Colonic mucosa (tissue), 4 donors: ENCODE measurements around the gene TARP.

Source experiments
- DNase-seq: peaks from one replicate; pipeline ENCODE4 v3.0.0-alpha.2; 2020
- H3K27ac ChIP-seq: fragments of 200-600 bp; one replicate; pipeline ENCODE4 v1.8.0; 2021
- H3K27me3 ChIP-seq: fragments of 200-600 bp; one replicate; pipeline ENCODE4 v1.8.0; 2021
- H3K36me3 ChIP-seq: fragments of 200-600 bp; one replicate; pipeline ENCODE4 v1.8.0; 2021
- H3K4me1 ChIP-seq: fragments of 200-600 bp; one replicate; pipeline ENCODE4 v1.8.0; 2021; ENCODE audit warnings: mild to moderate bottlenecking
- H3K4me3 ChIP-seq: fragments of 200-600 bp; one replicate; pipeline ENCODE4 v1.8.0; 2021
- H3K9ac ChIP-seq, 2 donors: one replicate each; pipeline ENCODE4 v1.7.0; 2013; ENCODE audit warnings: control low read depth in 2 of 2, low read depth in 2 of 2, low read length in 2 of 2
- H3K9me3 ChIP-seq: fragments of 200-600 bp; one replicate; pipeline ENCODE4 v1.8.0; 2021
- CTCF ChIP-seq: fragments of 200-600 bp; IDR thresholded peaks from one replicate; pipeline ENCODE4 v1.8.0; 2022; ENCODE audit warnings: antibody characterized with exemption, mild to moderate bottlenecking
- intact Hi-C: fragments of 100-400 bp; cut with DNase I; formaldehyde crosslinking; loops from one replicate; pipeline ENCODE4 v1.14.1; 2022
- donor health status: healthy.
- donor health status: DM: no; HTN: no; CAD: no.
- donor health status: DM: no; HTN: no; CAD: no.

TARP gene

GRCh38 chr7:38303866-38304265 lies 30.4 kb upstream of the TARP start:
- no peak for DNase-seq
- no peak overlapping the region for H3K27ac ChIP-seq
- intact Hi-C loops = no loop called here
- no peak overlapping the region for H3K4me3 ChIP-seq
- no peaks in the 10 kb centered on the region for H3K27me3 ChIP-seq
- H3K36me3 ChIP-seq = no peaks in the 10 kb centered on the region
- no peak for TF ChIP-seq CTCF
- no peaks in the 10 kb centered on the region for H3K4me1 ChIP-seq
- no peaks in the 10 kb centered on the region for H3K9me3 ChIP-seq
- no peak overlapping the region for H3K9ac ChIP-seq

- Histone ChIP-seq H3K36me3 (no peaks in the 10 kb centered on the region), H3K9ac (no peak overlapping the region), H3K27me3 (no peaks in the 10 kb centered on the region), H3K27ac (no peak overlapping the region), H3K4me3 (no peak overlapping the region), H3K4me1 (no peaks in the 10 kb centered on the region), H3K9me3 (no peaks in the 10 kb centered on the region)
- no peak for DNase-seq
- TF ChIP-seq CTCF = no peak
- intact Hi-C loops = no loop called here
These were observed 26.7 kb upstream of the TARP start for GRCh38 chr7:38300175-38300574.

GRCh38 chr7:38299275-38299931 lies 26.0 kb upstream of the TARP start:
- TF ChIP-seq CTCF = no peak

GRCh38 chr7:38296059-38296857 lies 22.8 kb upstream of the TARP start:
- intact Hi-C loops = no loop called here
- Histone ChIP-seq H3K9me3 (no peaks in the 10 kb centered on the region), H3K4me3 (no peak overlapping the region), H3K9ac (no peak overlapping the region), H3K4me1 (no peaks in the 10 kb centered on the region), H3K27ac (no peak overlapping the region), H3K36me3 (no peaks in the 10 kb centered on the region), H3K27me3 (no peaks in the 10 kb centered on the region)
- no peak for TF ChIP-seq CTCF
- DNase-seq = no peak

More at GRCh38 chr7:38299275-38299931, 26.0 kb upstream of the TARP start:
- no peak overlapping the region for H3K4me3 ChIP-seq
- no peak for DNase-seq
- no peaks in the 10 kb centered on the region for H3K27me3 ChIP-seq
- no peaks in the 10 kb centered on the region for H3K4me1 ChIP-seq
- intact Hi-C loops = no loop called here
- no peaks in the 10 kb centered on the region for H3K36me3 ChIP-seq
- no peaks in the 10 kb centered on the region for H3K9me3 ChIP-seq
- no peak overlapping the region for H3K9ac ChIP-seq
- H3K27ac ChIP-seq = no peak overlapping the region

GRCh38 chr7:38294926-38295325 lies 21.5 kb upstream of the TARP start:
- no peaks in the 10 kb centered on the region for H3K27me3 ChIP-seq
- intact Hi-C loops = no loop called here
- H3K36me3 ChIP-seq = no peaks in the 10 kb centered on the region

More at GRCh38 chr7:38294926-38295325, 21.5 kb upstream of the TARP start:
- DNase-seq = no peak
- Histone ChIP-seq H3K4me3 (no peak overlapping the region), H3K9ac (no peak overlapping the region), H3K9me3 (no peaks in the 10 kb centered on the region), H3K27ac (no peak overlapping the region), H3K4me1 (no peaks in the 10 kb centered on the region)
- TF ChIP-seq CTCF = no peak
